DOHH2 (cell line): ENCODE data around the gene PLG.

ENCODE experiments used
- EZH2phosphoT487 ChIP-seq: fragments of 200-600 bp; sonication (generic); IDR thresholded peaks from 2 replicates; pipeline ENCODE4 v1.6.1; 2017; ENCODE audit warnings: borderline replicate concordance, mild to moderate bottlenecking, antibody characterized with exemption, low read length, moderate library complexity, mixed read lengths
- TF ChIP-seq, protein P1 (sequence below): fragments of 200-600 bp; sonication (generic); IDR thresholded peaks from one replicate; pipeline ENCODE4 v1.5.1; 2014; ENCODE audit warnings: antibody characterized with exemption, mild to moderate bottlenecking, low read depth, low read length; ENCODE audit not compliant: poor library complexity, severe bottlenecking

DNA sequence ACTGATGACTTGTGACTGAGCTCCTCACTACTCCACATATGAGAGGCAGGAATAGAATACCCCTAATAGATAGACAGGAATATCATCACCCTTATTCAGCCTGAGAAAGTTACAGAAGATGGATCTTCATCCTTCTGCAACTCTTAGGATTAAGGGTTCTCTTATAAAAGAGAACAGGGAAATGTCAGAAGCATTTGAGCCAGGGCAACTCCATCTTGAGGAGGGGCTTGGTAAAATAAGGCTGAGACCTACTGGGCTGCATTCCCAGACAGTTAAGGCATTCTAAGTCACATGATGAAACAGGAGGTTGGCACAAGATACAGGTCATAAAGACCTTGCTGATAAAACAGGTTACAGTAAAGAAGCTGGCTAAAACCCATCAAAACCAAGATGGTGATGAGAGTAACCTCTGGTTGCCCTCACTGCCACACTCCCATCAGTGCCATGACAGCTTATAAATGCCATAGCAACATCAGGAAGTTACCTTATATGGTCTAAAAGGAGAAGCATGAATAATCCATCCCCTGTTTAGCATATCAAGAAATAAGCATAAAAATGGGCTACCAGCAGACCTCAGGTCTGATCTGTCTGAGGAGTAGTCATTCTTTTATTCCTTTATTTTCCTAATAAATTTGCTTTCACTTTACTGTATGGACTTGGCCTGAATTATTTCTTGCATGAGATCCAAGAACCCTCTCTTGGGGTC is 97.9 kb downstream of the PLG start:
- TF ChIP-seq, protein P1, sequence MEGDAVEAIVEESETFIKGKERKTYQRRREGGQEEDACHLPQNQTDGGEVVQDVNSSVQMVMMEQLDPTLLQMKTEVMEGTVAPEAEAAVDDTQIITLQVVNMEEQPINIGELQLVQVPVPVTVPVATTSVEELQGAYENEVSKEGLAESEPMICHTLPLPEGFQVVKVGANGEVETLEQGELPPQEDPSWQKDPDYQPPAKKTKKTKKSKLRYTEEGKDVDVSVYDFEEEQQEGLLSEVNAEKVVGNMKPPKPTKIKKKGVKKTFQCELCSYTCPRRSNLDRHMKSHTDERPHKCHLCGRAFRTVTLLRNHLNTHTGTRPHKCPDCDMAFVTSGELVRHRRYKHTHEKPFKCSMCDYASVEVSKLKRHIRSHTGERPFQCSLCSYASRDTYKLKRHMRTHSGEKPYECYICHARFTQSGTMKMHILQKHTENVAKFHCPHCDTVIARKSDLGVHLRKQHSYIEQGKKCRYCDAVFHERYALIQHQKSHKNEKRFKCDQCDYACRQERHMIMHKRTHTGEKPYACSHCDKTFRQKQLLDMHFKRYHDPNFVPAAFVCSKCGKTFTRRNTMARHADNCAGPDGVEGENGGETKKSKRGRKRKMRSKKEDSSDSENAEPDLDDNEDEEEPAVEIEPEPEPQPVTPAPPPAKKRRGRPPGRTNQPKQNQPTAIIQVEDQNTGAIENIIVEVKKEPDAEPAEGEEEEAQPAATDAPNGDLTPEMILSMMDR, result no peak
- TF ChIP-seq EZH2phosphoT487, result no peak
